GM23338 (cell line): ENCODE measurements around the gene GIMAP1. TPM values are rescaled to one million over a fixed set of nuclear protein-coding genes. Genes with fewer than 3 reads are reported as not detected.

Source experiments
- ATAC-seq: fragments of 200-7000 bp; cut with Tn5 transposase; 3 replicates; pipeline ENCODE4 v1.9.1; 2020
- DNase-seq: peaks from one replicate; pipeline ENCODE4 v3.0.0-alpha.2; 2015; ENCODE audit warnings: low spot score
- H2AFZ ChIP-seq: fragments of 200-600 bp; sonication (generic); 2 replicates; pipeline ENCODE4 v1.8.0; 2016; ENCODE audit warnings: antibody characterized with exemption, mild to moderate bottlenecking, moderate library complexity
- H3F3A ChIP-seq: fragments of 200-600 bp; sonication (generic); replicated peaks from 2 replicates; pipeline ENCODE4 v1.8.0; 2017; ENCODE audit warnings: antibody characterized with exemption, mixed run types, low read depth
- H3K27ac ChIP-seq: fragments of 200-600 bp; sonication (generic); 2 replicates; pipeline ENCODE4 v1.6.1; 2016; ENCODE audit warnings: low read depth
- H3K27me3 ChIP-seq: fragments of 200-600 bp; sonication (generic); 2 replicates; pipeline ENCODE4 v1.8.0; 2016; ENCODE audit warnings: mild to moderate bottlenecking, mixed run types, moderate library complexity; ENCODE audit not compliant: insufficient read depth
- H3K36me3 ChIP-seq: fragments of 200-600 bp; sonication (generic); 2 replicates; pipeline ENCODE4 v1.8.0; 2016; ENCODE audit warnings: mild to moderate bottlenecking; ENCODE audit not compliant: insufficient read depth
- H3K4me1 ChIP-seq: fragments of 200-600 bp; sonication (generic); 2 replicates; pipeline ENCODE4 v1.8.0; 2016; ENCODE audit warnings: mild to moderate bottlenecking, moderate library complexity; ENCODE audit not compliant: insufficient read depth
- H3K4me2 ChIP-seq: fragments of 200-600 bp; sonication (generic); 2 replicates; pipeline ENCODE4 v1.7.1; 2017; ENCODE audit warnings: mixed run types
- H3K4me3 ChIP-seq: fragments of 200-600 bp; sonication (generic); 2 replicates; pipeline ENCODE4 v1.6.1; 2016; ENCODE audit warnings: mixed run types
- H3K79me2 ChIP-seq: fragments of 200-600 bp; sonication (generic); replicated peaks from 2 replicates; pipeline ENCODE4 v1.8.0; 2017; ENCODE audit warnings: mild to moderate bottlenecking; ENCODE audit not compliant: insufficient read depth
- H3K9me2 ChIP-seq: fragments of 200-600 bp; sonication (generic); 2 replicates; pipeline ENCODE4 v1.8.0; 2017; ENCODE audit not compliant: insufficient read depth
- H4K20me1 ChIP-seq: fragments of 200-600 bp; sonication (generic); replicated peaks from 2 replicates; pipeline ENCODE4 v1.8.0; 2017; ENCODE audit warnings: mild to moderate bottlenecking; ENCODE audit not compliant: insufficient read depth
- H3K27ac Mint-ChIP-seq: 2 replicates; pipeline ENCODE4 v1.8.0; 2020; ENCODE audit warnings: inconsistent platforms, mild to moderate bottlenecking, moderate library complexity, mixed read lengths
- H3K27me3 Mint-ChIP-seq: 3 replicates; pipeline ENCODE4 v1.8.0; 2022; ENCODE audit warnings: low read depth, mild to moderate bottlenecking, moderate library complexity, mixed read lengths, inconsistent platforms; ENCODE audit not compliant: insufficient read depth, poor library complexity
- H3K36me3 Mint-ChIP-seq: 3 replicates; pipeline ENCODE4 v1.8.0; 2021; ENCODE audit warnings: low read depth, mild to moderate bottlenecking, inconsistent platforms, moderate library complexity, mixed read lengths
- H3K4me1 Mint-ChIP-seq: 3 replicates; pipeline ENCODE4 v1.8.0; 2020; ENCODE audit warnings: mild to moderate bottlenecking, inconsistent platforms, mixed read lengths
- H3K4me3 Mint-ChIP-seq: 3 replicates; pipeline ENCODE4 v1.8.0; 2021; ENCODE audit warnings: moderate library complexity, mild to moderate bottlenecking, inconsistent platforms, mixed read lengths
- H3K9me3 Mint-ChIP-seq: 3 replicates; pipeline ENCODE4 v1.8.0; 2020; ENCODE audit warnings: moderate library complexity, mild to moderate bottlenecking, inconsistent platforms, mixed read lengths
- CREB1 ChIP-seq: fragments of 250-450 bp; sonication (Bioruptor Pico); IDR thresholded peaks from 2 replicates; pipeline ENCODE4 v1.5.0; 2020; ENCODE audit warnings: low read depth, mild to moderate bottlenecking, moderate library complexity
- ETS1 ChIP-seq: IDR thresholded peaks from 2 replicates; pipeline ENCODE4 v1.6.1; 2016; ENCODE audit warnings: antibody characterized with exemption
- EZH2 ChIP-seq: fragments of 200-600 bp; sonication (generic); IDR thresholded peaks from one replicate; pipeline ENCODE4 v1.8.0; 2017; ENCODE audit warnings: antibody characterized with exemption, mild to moderate bottlenecking, low read depth; ENCODE audit not compliant: unreplicated experiment
- EZH2phosphoT487 ChIP-seq: fragments of 200-600 bp; sonication (generic); IDR thresholded peaks from one replicate; pipeline ENCODE4 v1.8.1; 2018; ENCODE audit warnings: antibody characterized with exemption; ENCODE audit not compliant: unreplicated experiment
- JUNB ChIP-seq: IDR thresholded peaks from one replicate; pipeline ENCODE4 v1.6.1; 2016; ENCODE audit warnings: antibody characterized with exemption; ENCODE audit not compliant: unreplicated experiment
- NANOG ChIP-seq: IDR thresholded peaks from 2 replicates; pipeline ENCODE4 v1.6.1; 2016; ENCODE audit warnings: antibody characterized with exemption, borderline replicate concordance
- STAT1 ChIP-seq: IDR thresholded peaks from one replicate; pipeline ENCODE4 v1.6.1; 2016; ENCODE audit warnings: antibody characterized with exemption; ENCODE audit not compliant: unreplicated experiment
- ZNF114 ChIP-seq: fragments of 250-450 bp; sonication (Bioruptor Pico); IDR thresholded peaks from 2 replicates; pipeline ENCODE4 v1.5.0; 2020; ENCODE audit warnings: mild to moderate bottlenecking, moderate library complexity
- ZNF331 ChIP-seq: fragments of 250-450 bp; sonication (Bioruptor Pico); IDR thresholded peaks from 2 replicates; pipeline ENCODE4 v1.5.0; 2020; ENCODE audit warnings: low read depth, mild to moderate bottlenecking, moderate library complexity
- ZNF462 ChIP-seq: fragments of 250-450 bp; sonication (Bioruptor Pico); IDR thresholded peaks from 2 replicates; pipeline ENCODE4 v1.5.0; 2020; ENCODE audit warnings: mild to moderate bottlenecking, moderate library complexity
- polyA plus RNA-seq: library from polyadenylated mRNA; unstranded; fragments of >200 nt; fragmentation: Nextera tagmentation; extraction: Ambion mirVana; gene quantifications from 2 replicates; pipeline ENCODE4 v1.2.1, GENCODE V29; 2016
- total RNA-seq: library from RNA; depleted of rRNA; stranded (reverse); fragments of >200 nt; shearing (Covaris generic); gene quantifications from 2 replicates; pipeline ENCODE4 v1.2.3, GENCODE V29; 2014

GIMAP1 gene
- total and polyA plus RNA-seq, 2 experiments from 2014 or later, result not detected

GRCh38 chr7:150703209-150703608 is 13.2 kb upstream of the GIMAP1 start:
- peaks cover 67% of the 10 kb centered on the region for H3K9me3 Mint-ChIP-seq
- Histone ChIP-seq H2AFZ (no peak overlapping the region), H3K79me2 (no peaks in the 10 kb centered on the region), H3K4me2 (no peak overlapping the region), H3K27me3 (no peaks in the 10 kb centered on the region), H3K9me2 (no peaks in the 10 kb centered on the region), H3K4me3 (no peak overlapping the region), H3F3A (no peaks in the 10 kb centered on the region), H4K20me1 (no peaks in the 10 kb centered on the region), H3K27ac (no peak overlapping the region), H3K36me3 (no peaks in the 10 kb centered on the region; the same call in 1 of the 2 replicates), H3K4me1 (no peaks in the 10 kb centered on the region)
- H3K4me1 Mint-ChIP-seq, result no peaks in the 10 kb centered on the region
- DNase-seq, result no peak
- TF ChIP-seq ZNF331 (CRISPR knock-in tag), result no peak
- TF ChIP-seq NANOG, result no peak
- TF ChIP-seq STAT1, result no peak
- no peak for TF ChIP-seq CREB1 (CRISPR knock-in tag)
- TF ChIP-seq EZH2phosphoT487, result no peak
- no peak for TF ChIP-seq EZH2
- no peak for TF ChIP-seq ZNF462 (CRISPR knock-in tag)
- TF ChIP-seq ZNF114 (CRISPR knock-in tag), result no peak
- TF ChIP-seq JUNB, result no peak
- TF ChIP-seq ETS1, result no peak
- ATAC-seq, result no peak
- no peak overlapping the region for H3K4me3 Mint-ChIP-seq
- H3K27ac Mint-ChIP-seq, result no peak overlapping the region
- peaks cover 6% of the 10 kb centered on the region; the same call in 1 of the 3 replicates for H3K36me3 Mint-ChIP-seq
- H3K27me3 Mint-ChIP-seq, result peaks cover 2% of the 10 kb centered on the region
